Myometrial cell (primary cell): ENCODE results near the gene FTHL17. TPM values are rescaled to one million over a fixed set of nuclear protein-coding genes. Genes with fewer than 3 reads are reported as not detected.

Source experiments
- total RNA-seq: library from RNA; depleted of rRNA; stranded (reverse); fragments of >200 nt; gene quantifications from 2 replicates; pipeline ENCODE4 v1.2.3, GENCODE V29; 2015

Gene FTHL17
- not detected in 2 replicates for total RNA-seq

GRCh38 chrX:31071725-31072124 lies at the start of gene FTHL17:
Gene FTHL17 (minus strand): TSS chrX:31072041. CDS start chrX:31071953, 88 bp downstream.

Other genes with a start within 250 kb of the FTHL17 start
- gene TAB3, start 182.8 kb downstream of the FTHL17 start, total RNA-seq = 9.0 and 11.8 TPM in 2 replicates